CD4-positive, alpha-beta T cell treated with Interleukin-12 subunit alpha and Interleukin-12 subunit beta, for 1 hour (primary cell): Measurements from ENCODE around the gene FCHSD1.

Experiments
- DNase-seq: peaks from one replicate; pipeline ENCODE4 v3.0.0-alpha.2; 2020

The FCHSD1 gene

GRCh38 chr5:141640698-141641097 lies 10.5 kb downstream of the FCHSD1 start:
- DNase-seq: no peak

- no peak for DNase-seq
Observed at GRCh38 chr5:141640051-141640415, 11.2 kb downstream of the FCHSD1 start.

GRCh38 chr5:141639357-141640050 lies 11.7 kb downstream of the FCHSD1 start:
- DNase-seq: no peak

GRCh38 chr5:141638771-141639170 lies 12.4 kb downstream of the FCHSD1 start:
- DNase-seq: no peak

GRCh38 chr5:141637767-141638419 lies 13.3 kb downstream of the FCHSD1 start:
- DNase-seq: peak; percentile 71

- peak; percentile 59 for DNase-seq
Observed at GRCh38 chr5:141637123-141637766, 14.0 kb downstream of the FCHSD1 start.

GRCh38 chr5:141636413-141637122 lies 14.7 kb downstream of the FCHSD1 start, which contains the start of the genes HDAC3 and RELL2:
TSS of gene HDAC3 (minus strand) at chr5:141636849. CDS start at chr5:141636790, 59 bp downstream.
TSS of gene RELL2 (plus strand) at chr5:141636997. CDS start at chr5:141638226, 1,229 bp downstream.
- DNase-seq: peak; percentile 94

GRCh38 chr5:141636106-141636412 lies 15.2 kb downstream of the FCHSD1 start:
- DNase-seq: no peak

GRCh38 chr5:141635646-141636045 lies 15.6 kb downstream of the FCHSD1 start:
- no peak for DNase-seq

- no peak for DNase-seq
Observed at GRCh38 chr5:141634720-141635119, 16.5 kb downstream of the FCHSD1 start.

GRCh38 chr5:141633871-141634561 lies 17.2 kb downstream of the FCHSD1 start:
- DNase-seq: no peak

- DNase-seq: no peak
Observed at GRCh38 chr5:141632650-141633049, 18.6 kb downstream of the FCHSD1 start.

- no peak for DNase-seq
Observed at GRCh38 chr5:141630570-141631140, 20.6 kb downstream of the FCHSD1 start.

GRCh38 chr5:141628175-141628788 lies 22.9 kb downstream of the FCHSD1 start:
- no peak for DNase-seq

- no peak for DNase-seq
Observed at GRCh38 chr5:141623611-141624010, 27.6 kb downstream of the FCHSD1 start.

- DNase-seq: no peak
Observed at GRCh38 chr5:141623186-141623585, 28.0 kb downstream of the FCHSD1 start.

GRCh38 chr5:141618804-141619554 lies 32.2 kb downstream of the FCHSD1 start, which contains the start of gene DIAPH1:
TSS of gene DIAPH1 (minus strand) at chr5:141619000. CDS start at chr5:141618914, 86 bp downstream.
- DNase-seq: peak; percentile 98

- DNase-seq: peak; percentile 61
Observed at GRCh38 chr5:141618030-141618803, 33.0 kb downstream of the FCHSD1 start.

GRCh38 chr5:141617682-141618029 lies 33.6 kb downstream of the FCHSD1 start:
- DNase-seq: no peak

GRCh38 chr5:141617128-141617527 lies 34.1 kb downstream of the FCHSD1 start:
- no peak for DNase-seq
